ENCODE measurements around the gene C5orf63.
"Not testable (repeated sequence)": the region's sequence is repeated elsewhere in the genome, so short reads cannot be mapped to it uniquely, and the experiment has no call there.

C5orf63 gene

DNA sequence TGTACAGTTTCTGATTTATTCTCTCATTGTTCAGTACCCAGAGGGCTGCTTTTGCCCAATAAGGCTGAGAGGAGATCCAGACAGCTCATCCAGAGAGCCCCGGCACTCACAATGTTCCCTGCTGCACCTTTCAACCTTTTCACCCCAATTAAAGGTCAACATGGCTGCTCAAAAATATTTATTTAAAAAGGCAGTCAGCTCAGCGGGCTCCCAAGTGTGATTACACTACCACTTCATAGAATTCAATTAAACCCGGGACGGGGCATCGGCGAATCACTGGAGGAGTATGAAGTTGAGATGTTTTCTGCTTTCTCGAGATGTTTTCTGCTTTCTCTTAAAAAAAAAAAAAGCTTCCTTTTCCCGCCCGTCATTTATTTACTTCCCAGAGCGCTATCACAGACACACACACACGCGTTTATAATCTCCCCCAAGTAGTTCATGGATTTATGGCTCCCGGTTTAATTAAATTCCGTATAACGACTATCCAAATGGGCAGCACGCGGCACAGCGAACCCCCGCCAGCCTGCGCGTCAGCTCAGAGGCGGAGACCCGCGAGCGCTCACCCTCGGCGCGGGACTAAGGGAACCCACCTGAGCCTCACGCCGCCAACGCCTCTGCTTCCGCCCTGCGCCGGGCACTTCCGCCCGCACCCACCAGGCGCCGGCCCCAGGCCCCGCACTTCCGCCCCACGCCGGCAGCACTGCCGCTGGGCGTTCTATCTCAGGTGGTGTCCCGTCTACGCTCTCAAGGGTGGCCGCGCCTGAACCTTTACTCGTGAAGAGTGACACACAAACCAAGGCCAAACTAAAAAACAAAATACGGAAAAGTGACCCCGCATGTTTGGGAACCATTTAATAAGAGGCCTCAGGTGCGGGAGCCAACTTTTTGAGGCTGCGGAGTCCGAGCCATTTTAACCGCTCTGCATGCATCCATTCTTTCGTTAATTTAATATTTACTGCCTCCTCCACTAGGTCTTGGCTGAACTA lies at the start of gene C5orf63:
Gene C5orf63 (minus strand): TSS at position 642 of the 986 bp plus-strand sequence. CDS start 14,507 bp downstream, outside the sequence.
- Histone ChIP-seq H3K4me1 (ENCODE audit: control insufficient read depth, low read length) (peaks cover 17% of the 10 kb centered on the region), H3K27ac (ENCODE audit: low read depth, low read length) (peak within 1 kb of the TSS; percentile 36; the same call in 1 of the 2 replicates), H3K9me3 (ENCODE audit: control insufficient read depth, insufficient read depth, low read length) (no peaks in the 10 kb centered on the region), H3K27me3 (ENCODE audit: control insufficient read depth, low read length) (no peaks in the 10 kb centered on the region), H3K4me3 (ENCODE audit: low read length) (peak within 1 kb of the TSS; percentile 79), H3K4me2 (ENCODE audit: low read length) (peak within 1 kb of the TSS; percentile 94), H3F3A (ENCODE audit: control insufficient read depth, insufficient read depth) (peaks cover 6% of the 10 kb centered on the region; the same call in 1 of the 2 replicates), H3K79me2 (ENCODE audit: control insufficient read depth, low read length) (0 out of 2 replicates have a peak, but pooled peaks cover 3% of the 10 kb centered on the region), H3K36me3 (ENCODE audit: control insufficient read depth, low read length) (peaks cover 5% of the 10 kb centered on the region), H4K20me1 (ENCODE audit: control insufficient read depth, insufficient read depth, low read depth, low read length) (no peaks in the 10 kb centered on the region), H3K9me2 (replicated peaks; ENCODE audit: control insufficient read depth, low read length) (no peaks in the 10 kb centered on the region)
- TF ChIP-seq, protein P1, sequence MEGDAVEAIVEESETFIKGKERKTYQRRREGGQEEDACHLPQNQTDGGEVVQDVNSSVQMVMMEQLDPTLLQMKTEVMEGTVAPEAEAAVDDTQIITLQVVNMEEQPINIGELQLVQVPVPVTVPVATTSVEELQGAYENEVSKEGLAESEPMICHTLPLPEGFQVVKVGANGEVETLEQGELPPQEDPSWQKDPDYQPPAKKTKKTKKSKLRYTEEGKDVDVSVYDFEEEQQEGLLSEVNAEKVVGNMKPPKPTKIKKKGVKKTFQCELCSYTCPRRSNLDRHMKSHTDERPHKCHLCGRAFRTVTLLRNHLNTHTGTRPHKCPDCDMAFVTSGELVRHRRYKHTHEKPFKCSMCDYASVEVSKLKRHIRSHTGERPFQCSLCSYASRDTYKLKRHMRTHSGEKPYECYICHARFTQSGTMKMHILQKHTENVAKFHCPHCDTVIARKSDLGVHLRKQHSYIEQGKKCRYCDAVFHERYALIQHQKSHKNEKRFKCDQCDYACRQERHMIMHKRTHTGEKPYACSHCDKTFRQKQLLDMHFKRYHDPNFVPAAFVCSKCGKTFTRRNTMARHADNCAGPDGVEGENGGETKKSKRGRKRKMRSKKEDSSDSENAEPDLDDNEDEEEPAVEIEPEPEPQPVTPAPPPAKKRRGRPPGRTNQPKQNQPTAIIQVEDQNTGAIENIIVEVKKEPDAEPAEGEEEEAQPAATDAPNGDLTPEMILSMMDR (IDR thresholded peaks at IDR 0.05; ENCODE audit: low read depth, low read length, poor library complexity, severe bottlenecking) = no peak
- no peak for TF ChIP-seq EZH2phosphoT487 (IDR thresholded peaks at IDR 0.05; ENCODE audit: borderline replicate concordance, low read length)

DNA sequence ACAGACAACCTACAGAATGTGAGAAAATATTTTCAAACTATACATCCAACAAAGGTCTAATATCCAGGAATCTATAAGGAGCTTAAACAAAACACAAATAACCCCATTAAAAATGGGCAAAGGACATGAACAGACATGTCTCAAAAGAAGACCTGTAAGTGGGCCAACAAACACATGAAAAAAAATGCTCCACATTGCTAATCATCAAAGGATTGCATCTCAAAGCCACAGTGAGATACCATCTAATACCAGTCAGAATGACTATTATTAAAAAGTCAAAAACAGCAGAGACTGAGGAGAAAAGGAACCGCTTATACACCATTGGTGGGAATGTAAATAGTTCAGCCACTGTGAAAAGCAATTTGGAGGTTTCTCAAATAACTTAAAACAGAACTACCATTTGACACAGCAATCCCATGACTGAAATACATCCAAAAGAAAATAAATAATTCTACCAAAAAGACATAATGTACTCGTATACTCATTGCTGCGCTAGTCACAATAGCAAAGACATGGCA lies 39.1 kb upstream of the C5orf63 start:
- no peaks in the 10 kb centered on the region for H3K79me2 ChIP-seq (ENCODE audit: control insufficient read depth, low read length)
- H3K36me3 ChIP-seq (ENCODE audit: control insufficient read depth, low read length) = no peaks in the 10 kb centered on the region
- H3K4me1 ChIP-seq (ENCODE audit: control insufficient read depth, low read length) = peaks cover 3% of the 10 kb centered on the region; the same call in 1 of the 2 replicates
- TF ChIP-seq, protein P1 (IDR thresholded peaks at IDR 0.05; ENCODE audit: low read depth, low read length, poor library complexity, severe bottlenecking) = no peak
- TF ChIP-seq EZH2phosphoT487 (IDR thresholded peaks at IDR 0.05; ENCODE audit: borderline replicate concordance, low read length) = no peak
- no peaks in the 10 kb centered on the region for H3K9me3 ChIP-seq (ENCODE audit: control insufficient read depth, insufficient read depth, low read length)
- no peaks in the 10 kb centered on the region for H4K20me1 ChIP-seq (ENCODE audit: control insufficient read depth, insufficient read depth, low read depth, low read length)
- no peaks in the 10 kb centered on the region for H3K9me2 ChIP-seq (replicated peaks; ENCODE audit: control insufficient read depth, low read length)
- H3F3A ChIP-seq (ENCODE audit: control insufficient read depth, insufficient read depth) = no peaks in the 10 kb centered on the region
- H3K4me2 ChIP-seq (ENCODE audit: low read length) = no peak overlapping the region
- no peak overlapping the region for H3K4me3 ChIP-seq (ENCODE audit: low read length)
- H3K27me3 ChIP-seq (ENCODE audit: control insufficient read depth, low read length) = no peaks in the 10 kb centered on the region; the same call in 1 of the 2 replicates
- no peak overlapping the region for H3K27ac ChIP-seq (ENCODE audit: low read depth, low read length)

DNA sequence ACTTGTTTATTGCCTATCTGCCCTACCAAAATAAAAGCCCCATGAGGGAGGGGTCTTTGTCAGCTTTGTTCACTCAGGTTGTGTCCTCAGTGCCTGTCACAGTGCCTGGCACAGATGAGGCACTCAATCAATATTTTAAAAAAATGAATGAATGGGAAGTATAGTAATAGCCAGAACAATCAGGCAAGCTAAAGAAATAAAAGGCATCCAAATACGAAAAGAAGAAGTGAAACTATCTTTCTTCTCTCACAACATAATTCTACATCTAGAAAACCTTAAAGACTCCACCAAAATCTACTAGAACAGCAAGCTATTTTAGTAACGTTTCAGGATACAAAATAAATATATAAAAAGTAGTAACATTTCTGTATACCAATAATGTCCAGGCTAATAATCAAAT lies 37.8 kb upstream of the C5orf63 start:
- TF ChIP-seq EZH2phosphoT487 (IDR thresholded peaks at IDR 0.05; ENCODE audit: borderline replicate concordance, low read length) = no peak
- TF ChIP-seq, protein P1 (IDR thresholded peaks at IDR 0.05; ENCODE audit: low read depth, low read length, poor library complexity, severe bottlenecking) = no peak
- Histone ChIP-seq H3F3A (ENCODE audit: control insufficient read depth, insufficient read depth) (no peaks in the 10 kb centered on the region), H3K27me3 (ENCODE audit: control insufficient read depth, low read length) (no peaks in the 10 kb centered on the region; the same call in 1 of the 2 replicates), H3K9me2 (replicated peaks; ENCODE audit: control insufficient read depth, low read length) (no peaks in the 10 kb centered on the region), H3K9me3 (ENCODE audit: control insufficient read depth, insufficient read depth, low read length) (no peaks in the 10 kb centered on the region), H3K36me3 (ENCODE audit: control insufficient read depth, low read length) (no peaks in the 10 kb centered on the region), H3K79me2 (ENCODE audit: control insufficient read depth, low read length) (no peaks in the 10 kb centered on the region), H3K27ac (ENCODE audit: low read depth, low read length) (no peak overlapping the region), H4K20me1 (ENCODE audit: control insufficient read depth, insufficient read depth, low read depth, low read length) (no peaks in the 10 kb centered on the region), H3K4me2 (ENCODE audit: low read length) (no peak overlapping the region), H3K4me3 (ENCODE audit: low read length) (no peak overlapping the region), H3K4me1 (ENCODE audit: control insufficient read depth, low read length) (peaks cover 3% of the 10 kb centered on the region; the same call in 1 of the 2 replicates)

DNA sequence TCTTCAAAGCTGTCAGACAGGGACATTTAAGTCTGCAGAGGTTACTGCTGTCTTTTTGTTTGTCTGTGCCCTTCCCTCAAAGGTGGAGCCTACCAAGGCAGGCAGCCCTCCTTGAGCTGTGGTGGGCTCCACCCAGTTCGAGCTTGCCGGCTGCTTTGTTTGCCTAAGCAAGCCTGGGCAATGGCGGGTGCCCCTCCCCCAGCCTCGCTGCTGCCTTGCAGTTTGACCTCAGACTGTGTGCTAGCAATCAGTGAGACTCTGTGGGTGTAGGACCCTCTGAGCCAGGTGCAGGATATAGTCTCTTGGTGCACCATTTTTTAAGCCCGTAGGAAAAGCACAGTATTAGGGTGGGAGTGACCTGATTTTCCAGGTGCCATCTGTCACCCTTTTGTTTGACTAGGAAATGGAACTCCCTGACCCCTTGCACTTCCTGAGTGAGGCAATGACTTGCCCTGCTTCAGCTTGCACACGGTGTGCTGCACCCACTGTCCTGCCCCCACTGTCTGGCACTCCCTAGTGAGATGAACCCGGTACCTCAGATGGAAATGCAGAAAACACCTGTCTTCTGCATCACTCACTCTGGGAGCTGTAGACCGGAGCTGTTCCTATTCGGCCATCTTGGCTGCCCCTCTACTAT lies 35.4 kb upstream of the C5orf63 start:
- H3K4me3 ChIP-seq (ENCODE audit: low read length); H3K79me2 ChIP-seq (ENCODE audit: control insufficient read depth, low read length); H3K27me3 ChIP-seq (ENCODE audit: control insufficient read depth, low read length); H3K9me2 ChIP-seq (replicated peaks; ENCODE audit: control insufficient read depth, low read length); H3F3A ChIP-seq (ENCODE audit: control insufficient read depth, insufficient read depth); H3K36me3 ChIP-seq (ENCODE audit: control insufficient read depth, low read length); H3K4me2 ChIP-seq (ENCODE audit: low read length); H3K9me3 ChIP-seq (ENCODE audit: control insufficient read depth, insufficient read depth, low read length); H3K27ac ChIP-seq (ENCODE audit: low read depth, low read length); H3K4me1 ChIP-seq (ENCODE audit: control insufficient read depth, low read length); H4K20me1 ChIP-seq (ENCODE audit: control insufficient read depth, insufficient read depth, low read depth, low read length): not testable (repeated sequence)
